GM12891 (cell line): ENCODE results near the gene PSMA3.

Experiments used
- POLR2A ChIP-seq: IDR thresholded peaks from 2 replicates; pipeline ENCODE4 v1.6.1; 2011; ENCODE audit warnings: low read depth, low read length, control low read depth
- POLR2AphosphoS5 ChIP-seq: IDR thresholded peaks from 2 replicates; pipeline ENCODE4 v1.6.1; 2011; ENCODE audit warnings: low read depth, low read length, control low read depth

DNA sequence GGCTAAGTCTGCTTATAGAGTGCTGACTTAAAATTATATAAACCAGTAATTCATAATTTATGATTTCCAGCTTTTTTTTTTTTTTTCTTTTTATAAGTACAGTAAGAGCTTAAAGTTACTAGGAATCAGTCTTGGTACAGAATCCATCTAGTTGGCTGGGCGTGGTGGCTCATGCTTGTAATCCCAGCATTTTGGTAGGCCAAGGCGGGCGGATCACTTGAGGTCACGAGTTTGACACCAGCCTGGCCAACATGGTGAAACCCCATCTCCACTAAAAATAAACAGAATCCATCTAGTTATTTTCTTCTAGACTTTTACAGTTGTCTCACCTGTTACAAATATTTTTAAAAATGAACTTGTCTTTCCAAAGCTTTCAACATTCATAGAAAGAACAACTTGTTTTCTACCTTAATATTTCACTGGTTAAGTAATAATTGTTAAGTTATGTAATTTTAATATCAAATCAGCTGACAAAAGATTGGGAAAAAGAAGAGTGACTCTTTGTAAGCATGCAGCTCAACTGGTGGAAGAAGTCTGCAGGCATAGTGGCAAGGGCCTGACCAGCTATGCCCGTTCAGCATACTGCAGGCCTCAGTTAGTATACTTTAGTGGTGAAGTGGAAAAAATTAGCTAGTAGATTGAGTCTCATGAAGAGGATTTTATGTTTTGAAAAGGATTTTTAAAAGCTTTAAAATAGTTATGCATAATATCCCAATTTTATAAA, 17.4 kb upstream of the PSMA3 start:
- no peak for TF ChIP-seq POLR2A
- no peak for TF ChIP-seq POLR2AphosphoS5
